ENCODE results near the gene WDR83.

The WDR83 gene

GRCh38 chr19:12689581-12690216, 23.1 kb downstream of the WDR83 start:
- TF ChIP-seq CTCF (conservative IDR thresholded peaks at IDR 0.05; ENCODE audit: low read depth, low read length): no peak
- Histone ChIP-seq H3K4me1 (ENCODE audit: low read depth, poor library complexity, severe bottlenecking) (peaks cover under 1% of the 10 kb centered on the region), H3K36me3 (ENCODE audit: insufficient read depth) (no peaks in the 10 kb centered on the region), H3K4me2 (no peak overlapping the region), H3K9ac (no peak overlapping the region), H2AFZ (ENCODE audit: low read depth) (no peak overlapping the region), H3K79me2 (ENCODE audit: insufficient read depth, low read depth) (no peaks in the 10 kb centered on the region), H3K27me3 (ENCODE audit: insufficient read depth, low read depth) (no peaks in the 10 kb centered on the region), H3K27ac (no peak overlapping the region), H3K4me3 (IDR thresholded peaks at IDR 0.05; ENCODE audit: insufficient read depth, low read depth, low read length) (no peak overlapping the region), H4K20me1 (ENCODE audit: insufficient read depth) (no peaks in the 10 kb centered on the region)

GRCh38 chr19:12692960-12693359, 26.4 kb downstream of the WDR83 start:
- Histone ChIP-seq H3K27ac (no peak overlapping the region), H2AFZ (ENCODE audit: low read depth) (no peak overlapping the region), H3K36me3 (ENCODE audit: insufficient read depth) (no peaks in the 10 kb centered on the region), H3K4me1 (ENCODE audit: low read depth, poor library complexity, severe bottlenecking) (peaks cover 22% of the 10 kb centered on the region), H3K79me2 (ENCODE audit: insufficient read depth, low read depth) (no peaks in the 10 kb centered on the region), H3K9ac (no peak overlapping the region), H4K20me1 (ENCODE audit: insufficient read depth) (no peaks in the 10 kb centered on the region), H3K4me3 (IDR thresholded peaks at IDR 0.05; ENCODE audit: insufficient read depth, low read depth, low read length) (no peak overlapping the region), H3K27me3 (ENCODE audit: insufficient read depth, low read depth) (no peaks in the 10 kb centered on the region), H3K4me2 (no peak overlapping the region)
- TF ChIP-seq CTCF (conservative IDR thresholded peaks at IDR 0.05; ENCODE audit: low read depth, low read length): no peak

GRCh38 chr19:12694641-12695040, 28.0 kb downstream of the WDR83 start:
- H2AFZ ChIP-seq (ENCODE audit: low read depth): no peak overlapping the region
- no peak overlapping the region for H3K4me2 ChIP-seq
- no peak overlapping the region for H3K27ac ChIP-seq
- H3K9ac ChIP-seq: no peak overlapping the region
- H3K4me1 ChIP-seq (ENCODE audit: low read depth, poor library complexity, severe bottlenecking): peaks cover 33% of the 10 kb centered on the region
- H3K79me2 ChIP-seq (ENCODE audit: insufficient read depth, low read depth): no peaks in the 10 kb centered on the region
- TF ChIP-seq CTCF (conservative IDR thresholded peaks at IDR 0.05; ENCODE audit: low read depth, low read length): no peak
- no peaks in the 10 kb centered on the region for H3K27me3 ChIP-seq (ENCODE audit: insufficient read depth, low read depth)
- H4K20me1 ChIP-seq (ENCODE audit: insufficient read depth): no peaks in the 10 kb centered on the region
- no peaks in the 10 kb centered on the region for H3K36me3 ChIP-seq (ENCODE audit: insufficient read depth)
- H3K4me3 ChIP-seq (IDR thresholded peaks at IDR 0.05; ENCODE audit: insufficient read depth, low read depth, low read length): no peak overlapping the region

- H3K4me2 ChIP-seq: peak overlapping the region; percentile 88
- peaks cover 33% of the 10 kb centered on the region for H3K4me1 ChIP-seq (ENCODE audit: low read depth, poor library complexity, severe bottlenecking)
- H3K9ac ChIP-seq: no peak overlapping the region; the same call in 1 of the 2 replicates
- H3K27me3 ChIP-seq (ENCODE audit: insufficient read depth, low read depth): no peaks in the 10 kb centered on the region
- H3K27ac ChIP-seq: no peak overlapping the region
- no peaks in the 10 kb centered on the region for H3K36me3 ChIP-seq (ENCODE audit: insufficient read depth)
- H2AFZ ChIP-seq (ENCODE audit: low read depth): no peak overlapping the region
- no peaks in the 10 kb centered on the region for H3K79me2 ChIP-seq (ENCODE audit: insufficient read depth, low read depth)
- no peak overlapping the region for H3K4me3 ChIP-seq (IDR thresholded peaks at IDR 0.05; ENCODE audit: insufficient read depth, low read depth, low read length)
- H4K20me1 ChIP-seq (ENCODE audit: insufficient read depth): no peaks in the 10 kb centered on the region
- TF ChIP-seq CTCF (conservative IDR thresholded peaks at IDR 0.05; ENCODE audit: low read depth, low read length): no peak
These were observed 28.5 kb downstream of the WDR83 start for GRCh38 chr19:12695096-12695495.
